ENCODE measurements around the gene VEGFA.

DNA sequence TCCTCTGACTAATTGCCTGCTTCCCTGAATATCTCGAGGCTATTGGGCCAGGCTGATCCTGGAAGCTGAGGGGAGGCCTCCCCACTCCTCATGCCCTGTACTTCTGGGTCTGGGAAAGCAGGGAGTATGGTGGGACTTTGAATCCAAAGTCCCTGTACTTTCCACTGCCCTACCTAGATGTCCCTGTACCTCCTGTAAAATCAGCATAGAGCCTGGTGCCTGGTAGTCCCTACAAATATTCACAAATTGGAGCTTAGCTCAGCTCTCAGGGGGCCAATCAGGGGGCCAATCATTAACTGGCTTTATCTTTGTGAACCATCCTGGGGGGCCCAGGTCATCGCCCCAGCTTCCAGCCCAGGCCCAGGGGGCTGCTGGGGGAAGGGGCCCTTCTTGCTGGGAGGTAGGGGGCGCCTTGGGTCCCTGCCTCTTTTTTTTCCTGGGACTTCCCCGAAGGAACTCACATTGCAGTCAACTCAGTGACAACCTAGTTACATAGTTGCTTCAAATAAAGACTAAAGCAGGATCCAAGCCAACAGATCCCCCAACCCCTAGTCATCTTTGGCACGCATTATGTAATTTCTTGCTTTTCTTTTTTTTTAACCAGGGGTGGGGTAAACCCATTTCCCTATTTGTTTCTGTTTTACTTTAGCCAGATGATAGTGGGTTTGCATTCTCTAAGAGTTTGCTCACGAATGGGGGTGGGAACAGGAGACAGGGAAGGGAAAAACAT is 6.9 kb upstream of the VEGFA start:
- TF ChIP-seq POLR2AphosphoS5 (IDR thresholded peaks at IDR 0.05; ENCODE audit: low read depth), result no peak
- TF ChIP-seq, protein P1, sequence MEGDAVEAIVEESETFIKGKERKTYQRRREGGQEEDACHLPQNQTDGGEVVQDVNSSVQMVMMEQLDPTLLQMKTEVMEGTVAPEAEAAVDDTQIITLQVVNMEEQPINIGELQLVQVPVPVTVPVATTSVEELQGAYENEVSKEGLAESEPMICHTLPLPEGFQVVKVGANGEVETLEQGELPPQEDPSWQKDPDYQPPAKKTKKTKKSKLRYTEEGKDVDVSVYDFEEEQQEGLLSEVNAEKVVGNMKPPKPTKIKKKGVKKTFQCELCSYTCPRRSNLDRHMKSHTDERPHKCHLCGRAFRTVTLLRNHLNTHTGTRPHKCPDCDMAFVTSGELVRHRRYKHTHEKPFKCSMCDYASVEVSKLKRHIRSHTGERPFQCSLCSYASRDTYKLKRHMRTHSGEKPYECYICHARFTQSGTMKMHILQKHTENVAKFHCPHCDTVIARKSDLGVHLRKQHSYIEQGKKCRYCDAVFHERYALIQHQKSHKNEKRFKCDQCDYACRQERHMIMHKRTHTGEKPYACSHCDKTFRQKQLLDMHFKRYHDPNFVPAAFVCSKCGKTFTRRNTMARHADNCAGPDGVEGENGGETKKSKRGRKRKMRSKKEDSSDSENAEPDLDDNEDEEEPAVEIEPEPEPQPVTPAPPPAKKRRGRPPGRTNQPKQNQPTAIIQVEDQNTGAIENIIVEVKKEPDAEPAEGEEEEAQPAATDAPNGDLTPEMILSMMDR (IDR thresholded peaks at IDR 0.05; ENCODE audit: insufficient read depth, low read length), result no peak
- TF ChIP-seq, protein P2, sequence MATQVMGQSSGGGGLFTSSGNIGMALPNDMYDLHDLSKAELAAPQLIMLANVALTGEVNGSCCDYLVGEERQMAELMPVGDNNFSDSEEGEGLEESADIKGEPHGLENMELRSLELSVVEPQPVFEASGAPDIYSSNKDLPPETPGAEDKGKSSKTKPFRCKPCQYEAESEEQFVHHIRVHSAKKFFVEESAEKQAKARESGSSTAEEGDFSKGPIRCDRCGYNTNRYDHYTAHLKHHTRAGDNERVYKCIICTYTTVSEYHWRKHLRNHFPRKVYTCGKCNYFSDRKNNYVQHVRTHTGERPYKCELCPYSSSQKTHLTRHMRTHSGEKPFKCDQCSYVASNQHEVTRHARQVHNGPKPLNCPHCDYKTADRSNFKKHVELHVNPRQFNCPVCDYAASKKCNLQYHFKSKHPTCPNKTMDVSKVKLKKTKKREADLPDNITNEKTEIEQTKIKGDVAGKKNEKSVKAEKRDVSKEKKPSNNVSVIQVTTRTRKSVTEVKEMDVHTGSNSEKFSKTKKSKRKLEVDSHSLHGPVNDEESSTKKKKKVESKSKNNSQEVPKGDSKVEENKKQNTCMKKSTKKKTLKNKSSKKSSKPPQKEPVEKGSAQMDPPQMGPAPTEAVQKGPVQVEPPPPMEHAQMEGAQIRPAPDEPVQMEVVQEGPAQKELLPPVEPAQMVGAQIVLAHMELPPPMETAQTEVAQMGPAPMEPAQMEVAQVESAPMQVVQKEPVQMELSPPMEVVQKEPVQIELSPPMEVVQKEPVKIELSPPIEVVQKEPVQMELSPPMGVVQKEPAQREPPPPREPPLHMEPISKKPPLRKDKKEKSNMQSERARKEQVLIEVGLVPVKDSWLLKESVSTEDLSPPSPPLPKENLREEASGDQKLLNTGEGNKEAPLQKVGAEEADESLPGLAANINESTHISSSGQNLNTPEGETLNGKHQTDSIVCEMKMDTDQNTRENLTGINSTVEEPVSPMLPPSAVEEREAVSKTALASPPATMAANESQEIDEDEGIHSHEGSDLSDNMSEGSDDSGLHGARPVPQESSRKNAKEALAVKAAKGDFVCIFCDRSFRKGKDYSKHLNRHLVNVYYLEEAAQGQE (IDR thresholded peaks at IDR 0.05; ENCODE audit: insufficient replicate concordance, low read depth), result no peak
- TF ChIP-seq GABPA (IDR thresholded peaks at IDR 0.05; ENCODE audit: low read depth), result no peak

Data from HL-60 (cell line).